ENCODE results near the gene TNKS1BP1.

DNA sequence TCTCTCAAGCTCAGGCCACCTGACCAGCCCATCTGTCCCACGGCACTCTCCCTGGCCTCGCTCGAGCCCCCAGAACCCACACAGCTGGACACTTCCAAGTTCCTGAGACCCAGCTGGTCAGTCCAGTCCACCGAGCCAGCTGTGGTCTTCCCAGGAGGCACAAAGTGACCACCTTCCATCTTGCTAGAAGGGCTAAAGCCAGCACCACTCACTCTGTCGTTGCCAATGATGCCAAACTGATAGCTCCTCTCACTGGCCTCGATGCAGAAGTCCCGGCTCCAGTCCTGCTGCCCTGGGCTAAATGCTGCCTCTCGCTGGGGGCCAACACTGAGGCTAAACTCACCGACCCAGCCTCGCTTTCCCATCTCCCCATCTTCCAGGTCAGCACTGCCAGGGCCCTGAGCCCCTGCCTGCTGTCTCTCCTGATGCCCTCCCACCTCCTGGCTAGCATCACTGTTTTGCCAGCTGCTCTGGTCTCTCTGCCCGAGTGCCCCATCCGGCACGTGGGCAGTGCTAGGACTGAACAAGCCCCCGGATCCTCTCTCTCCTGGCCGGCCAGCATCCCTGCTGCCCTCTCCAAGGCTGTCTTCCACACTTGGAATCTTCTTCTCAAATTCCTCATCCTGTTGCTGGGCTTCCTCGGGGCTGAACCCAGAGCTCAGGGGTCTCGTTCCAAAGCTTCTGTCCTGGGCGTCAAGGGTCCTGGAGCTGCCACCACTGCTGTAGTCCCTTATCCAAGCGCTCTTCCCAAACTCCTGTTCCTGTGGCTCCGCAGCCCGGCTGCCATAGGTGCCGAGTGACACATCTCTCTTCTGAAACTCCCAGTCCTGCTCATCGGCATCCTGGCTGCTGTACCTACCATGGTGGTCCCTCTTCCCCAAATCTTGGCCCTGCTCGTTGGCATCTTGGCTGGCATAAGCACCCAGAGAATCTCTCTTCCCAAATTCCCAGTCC lies 15.4 kb downstream of the TNKS1BP1 start:
- TF ChIP-seq POLR2AphosphoS5 (IDR thresholded peaks at IDR 0.05) (no peak), POLR2A (IDR thresholded peaks at IDR 0.05) (no peak)
